Panc1 (cell line): Measurements from ENCODE around the gene PLXNB1. TPM values are rescaled to one million over a fixed set of nuclear protein-coding genes. Genes with fewer than 3 reads are reported as not detected.

Experiments used
- ATAC-seq: fragments of 200-7000 bp; cut with Tn5 transposase; 2 replicates; pipeline ENCODE4 v1.9.1; 2020; ENCODE audit warnings: mild to moderate bottlenecking, moderate library complexity
- BruUV-seq: library from RNA; stranded (reverse); fragments of 400-500 nt; replicated peaks from 2 replicates; lab custom pipeline; 2021; lab: Mats Ljungman, UMichigan
- CTCF ChIA-PET: fragments of 300-600 bp; sonication (Branson Sonifier 250); formaldehyde crosslinking; loops from one replicate; lab custom pipeline; 2022; ENCODE audit warnings: antibody characterized with exemption; lab: Charles Lee
- POLR2A ChIA-PET: fragments of 300-600 bp; sonication (Branson Sonifier 250); formaldehyde crosslinking; loops from one replicate; lab custom pipeline; 2022; ENCODE audit warnings: antibody characterized with exemption; lab: Charles Lee
- DNase-seq: peaks from one replicate; pipeline ENCODE4 v3.0.0-alpha.2; 2010; ENCODE audit warnings: low read depth, low spot score
- H3K27ac ChIP-seq: 2 replicates; pipeline ENCODE4 v1.5.1; 2011; ENCODE audit warnings: mild to moderate bottlenecking, low read length, inconsistent platforms
- H3K27me3 ChIP-seq: fragments of 200-500 bp; sonication (Bioruptor generic); 2 replicates; pipeline ENCODE4 v1.6.0; 2014; ENCODE audit warnings: low read length, inconsistent platforms; ENCODE audit not compliant: control insufficient read depth, insufficient read depth
- H3K36me3 ChIP-seq: fragments of 200-500 bp; sonication (Bioruptor generic); 2 replicates; pipeline ENCODE4 v1.5.1; 2014; ENCODE audit warnings: inconsistent platforms, mild to moderate bottlenecking, low read length, moderate library complexity; ENCODE audit not compliant: control insufficient read depth, insufficient read depth
- H3K4me1 ChIP-seq: 2 replicates; pipeline ENCODE4 v1.5.1; 2011; ENCODE audit warnings: inconsistent platforms, mild to moderate bottlenecking, low read length, moderate library complexity; ENCODE audit not compliant: control insufficient read depth, insufficient read depth
- H3K4me3 ChIP-seq, 2 experiments: 2 replicates each; pipeline ENCODE4 v1.5.1; 2011 to 2012; ENCODE audit warnings: low read depth in 2 of 2, low read length in 2 of 2, mild to moderate bottlenecking in 2 of 2, inconsistent platforms in 1 of 2, moderate library complexity in 1 of 2
- H3K9me3 ChIP-seq: fragments of 200-500 bp; sonication (Bioruptor generic); 2 replicates; pipeline ENCODE4 v1.5.1; 2014; ENCODE audit warnings: low read depth, mild to moderate bottlenecking, inconsistent platforms, low read length, moderate library complexity; ENCODE audit not compliant: control insufficient read depth, insufficient read depth
- POLR2AphosphoS5 ChIP-seq: IDR thresholded peaks from 2 replicates; pipeline ENCODE4 v1.6.1; 2012; ENCODE audit warnings: mild to moderate bottlenecking, low read depth, low read length, moderate library complexity
- SIN3A ChIP-seq: IDR thresholded peaks from 2 replicates; pipeline ENCODE4 v1.6.1; 2012; ENCODE audit warnings: low read depth, mild to moderate bottlenecking, low read length, moderate library complexity, borderline replicate concordance; ENCODE audit not compliant: insufficient read depth
- TCF7L2 ChIP-seq: IDR thresholded peaks from 2 replicates; pipeline ENCODE4 v1.6.1; 2011; ENCODE audit warnings: mild to moderate bottlenecking, low read depth, low read length, inconsistent platforms
- in situ Hi-C: cut with HindIII; loops from 2 replicates; pipeline ENCODE4 v1.10.0; 2016; ENCODE audit warnings: low sequenced_read_pairs, low pct_unique_long_range_greater_than_20kb
- intact Hi-C: fragments of 100-400 bp; cut with micrococcal nuclease; formaldehyde crosslinking; loops from one replicate; pipeline ENCODE4 v1.10.0; 2022; ENCODE audit not compliant: unreplicated experiment
- total RNA-seq: library from RNA; stranded (reverse); gene quantifications from one replicate; pipeline ENCODE4 v1.2.1, GENCODE V29; 2021; ENCODE audit not compliant: unreplicated experiment
- TF ChIP-seq, protein P1 (sequence below), 2 experiments: IDR thresholded peaks; 2 replicates each; pipeline ENCODE4 v1.6.1; 2011 to 2012; ENCODE audit warnings: low read depth in 2 of 2, control low read depth in 1 of 2, low read length in 1 of 2, mild to moderate bottlenecking in 1 of 2, moderate library complexity in 1 of 2; ENCODE audit not compliant: insufficient read depth in 1 of 2
- TF ChIP-seq, protein P2 (sequence below): fragments of 450-650 bp; IDR thresholded peaks from 2 replicates; pipeline ENCODE4 v1.5.1; 2017; ENCODE audit warnings: mild to moderate bottlenecking

PLXNB1 gene
- total RNA-seq, 1 experiment from 2014 or later = 22.8 TPM

DNA sequence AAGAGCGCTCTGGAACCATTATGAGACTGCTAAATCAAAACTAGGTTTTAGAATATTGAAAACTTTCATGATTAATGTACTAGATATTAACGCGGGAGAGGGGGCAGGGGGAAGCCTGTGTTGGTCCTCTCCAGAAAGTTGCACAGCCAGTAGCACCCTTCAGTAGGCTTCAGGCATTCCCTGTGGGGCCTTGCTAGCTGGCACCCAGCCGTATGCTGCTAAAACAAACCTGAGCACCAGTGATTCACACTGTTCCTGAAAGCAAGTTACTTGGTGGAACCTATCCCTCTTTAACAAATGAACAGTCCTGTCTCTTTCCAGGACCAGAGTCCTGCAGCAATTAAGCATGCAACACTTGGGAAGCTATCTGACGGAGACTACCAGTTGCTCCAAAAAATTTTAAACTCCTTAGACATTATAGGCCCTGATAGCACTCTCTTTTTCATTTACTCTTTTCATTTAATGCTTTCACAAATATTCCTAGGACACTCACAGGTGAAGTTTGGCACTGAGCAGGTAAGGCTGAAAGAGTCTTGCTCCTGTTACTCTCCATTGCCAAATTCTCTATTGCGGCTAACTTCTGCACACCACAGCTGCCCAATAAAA is 15.5 kb upstream of the PLXNB1 start:
- DNase-seq = no peak
- no peaks in the 10 kb centered on the region for H3K27me3 ChIP-seq
- in situ Hi-C loops = no loop called here
- peaks cover 6% of the 10 kb centered on the region; the same call in 1 of the 2 replicates for H3K36me3 ChIP-seq
- peak overlapping the region; percentile 76 to 87 for H3K4me3 ChIP-seq
- TF ChIP-seq POLR2AphosphoS5 (no peak), SIN3A (no peak), TCF7L2 (no peak)
- TF ChIP-seq, protein P1, sequence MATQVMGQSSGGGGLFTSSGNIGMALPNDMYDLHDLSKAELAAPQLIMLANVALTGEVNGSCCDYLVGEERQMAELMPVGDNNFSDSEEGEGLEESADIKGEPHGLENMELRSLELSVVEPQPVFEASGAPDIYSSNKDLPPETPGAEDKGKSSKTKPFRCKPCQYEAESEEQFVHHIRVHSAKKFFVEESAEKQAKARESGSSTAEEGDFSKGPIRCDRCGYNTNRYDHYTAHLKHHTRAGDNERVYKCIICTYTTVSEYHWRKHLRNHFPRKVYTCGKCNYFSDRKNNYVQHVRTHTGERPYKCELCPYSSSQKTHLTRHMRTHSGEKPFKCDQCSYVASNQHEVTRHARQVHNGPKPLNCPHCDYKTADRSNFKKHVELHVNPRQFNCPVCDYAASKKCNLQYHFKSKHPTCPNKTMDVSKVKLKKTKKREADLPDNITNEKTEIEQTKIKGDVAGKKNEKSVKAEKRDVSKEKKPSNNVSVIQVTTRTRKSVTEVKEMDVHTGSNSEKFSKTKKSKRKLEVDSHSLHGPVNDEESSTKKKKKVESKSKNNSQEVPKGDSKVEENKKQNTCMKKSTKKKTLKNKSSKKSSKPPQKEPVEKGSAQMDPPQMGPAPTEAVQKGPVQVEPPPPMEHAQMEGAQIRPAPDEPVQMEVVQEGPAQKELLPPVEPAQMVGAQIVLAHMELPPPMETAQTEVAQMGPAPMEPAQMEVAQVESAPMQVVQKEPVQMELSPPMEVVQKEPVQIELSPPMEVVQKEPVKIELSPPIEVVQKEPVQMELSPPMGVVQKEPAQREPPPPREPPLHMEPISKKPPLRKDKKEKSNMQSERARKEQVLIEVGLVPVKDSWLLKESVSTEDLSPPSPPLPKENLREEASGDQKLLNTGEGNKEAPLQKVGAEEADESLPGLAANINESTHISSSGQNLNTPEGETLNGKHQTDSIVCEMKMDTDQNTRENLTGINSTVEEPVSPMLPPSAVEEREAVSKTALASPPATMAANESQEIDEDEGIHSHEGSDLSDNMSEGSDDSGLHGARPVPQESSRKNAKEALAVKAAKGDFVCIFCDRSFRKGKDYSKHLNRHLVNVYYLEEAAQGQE (IDR thresholded peaks at IDR 0.05; ENCODE audit: insufficient read depth in 1 of 2, low read depth in 2 of 2, low read length in 1 of 2) = no peak
- TF ChIP-seq, protein P2, sequence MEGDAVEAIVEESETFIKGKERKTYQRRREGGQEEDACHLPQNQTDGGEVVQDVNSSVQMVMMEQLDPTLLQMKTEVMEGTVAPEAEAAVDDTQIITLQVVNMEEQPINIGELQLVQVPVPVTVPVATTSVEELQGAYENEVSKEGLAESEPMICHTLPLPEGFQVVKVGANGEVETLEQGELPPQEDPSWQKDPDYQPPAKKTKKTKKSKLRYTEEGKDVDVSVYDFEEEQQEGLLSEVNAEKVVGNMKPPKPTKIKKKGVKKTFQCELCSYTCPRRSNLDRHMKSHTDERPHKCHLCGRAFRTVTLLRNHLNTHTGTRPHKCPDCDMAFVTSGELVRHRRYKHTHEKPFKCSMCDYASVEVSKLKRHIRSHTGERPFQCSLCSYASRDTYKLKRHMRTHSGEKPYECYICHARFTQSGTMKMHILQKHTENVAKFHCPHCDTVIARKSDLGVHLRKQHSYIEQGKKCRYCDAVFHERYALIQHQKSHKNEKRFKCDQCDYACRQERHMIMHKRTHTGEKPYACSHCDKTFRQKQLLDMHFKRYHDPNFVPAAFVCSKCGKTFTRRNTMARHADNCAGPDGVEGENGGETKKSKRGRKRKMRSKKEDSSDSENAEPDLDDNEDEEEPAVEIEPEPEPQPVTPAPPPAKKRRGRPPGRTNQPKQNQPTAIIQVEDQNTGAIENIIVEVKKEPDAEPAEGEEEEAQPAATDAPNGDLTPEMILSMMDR = no peak
- BruUV-seq = no TSS peak
- intact Hi-C loops = no loop called here
- peaks cover 14% of the 10 kb centered on the region for H3K4me1 ChIP-seq
- ChIA-PET CTCF (interaction anchor here (0.6 to 2.6 kb wide), 2 partner anchors 9 to 251 kb away, joined by 4 to 26 read pairs; no protein-coding TSS in a partner anchor), POLR2A (no interaction called here)
- H3K27ac ChIP-seq = peak overlapping the region; percentile 23; the same call in 1 of the 2 replicates
- H3K9me3 ChIP-seq = no peaks in the 10 kb centered on the region
- no peak for ATAC-seq

DNA sequence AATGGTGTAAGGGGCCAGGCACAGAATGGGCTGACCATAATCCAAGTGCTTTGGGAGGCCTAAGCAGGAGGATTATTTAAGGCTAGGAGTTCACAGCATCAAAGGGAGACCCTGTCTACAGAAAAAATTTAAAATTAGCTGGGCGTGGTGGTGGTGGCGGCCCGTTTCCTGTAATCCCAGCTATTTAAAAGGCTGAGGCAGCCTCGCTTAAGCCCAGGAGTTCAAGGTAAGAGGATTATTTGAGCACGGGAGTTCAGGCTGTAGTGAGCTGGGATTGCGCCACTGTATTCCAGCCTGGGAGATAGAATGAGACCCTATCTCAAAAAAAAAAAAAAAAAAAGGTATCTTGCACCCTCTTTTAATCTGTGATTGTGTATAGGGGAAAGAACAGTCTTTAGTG is 12.1 kb upstream of the PLXNB1 start:
- in situ Hi-C loops (no loop called here), intact Hi-C loops (no loop called here)
- Histone ChIP-seq H3K4me1 (peaks cover 8% of the 10 kb centered on the region), H3K9me3 (no peaks in the 10 kb centered on the region), H3K36me3 (peaks cover 6% of the 10 kb centered on the region; the same call in 1 of the 2 replicates), H3K4me3 (peak overlapping the region in 1 of 2 experiments; percentile 91; a peak in 2 of 4 replicates), H3K27me3 (no peaks in the 10 kb centered on the region), H3K27ac (no peak overlapping the region)
- TF ChIP-seq, protein P2 = no peak
- no peak for TF ChIP-seq POLR2AphosphoS5
- TF ChIP-seq, protein P1 (IDR thresholded peaks at IDR 0.05; ENCODE audit: insufficient read depth in 1 of 2, low read depth in 2 of 2, low read length in 1 of 2) = no peak
- no peak for TF ChIP-seq TCF7L2
- BruUV-seq = no TSS peak
- POLR2A ChIA-PET = no interaction called here
- ATAC-seq (no peak), DNase-seq (no peak)
- CTCF ChIA-PET = no interaction called here
